ENCODE results near the gene PBX4. TPM values are rescaled to one million over a fixed set of nuclear protein-coding genes. Genes with fewer than 3 reads are reported as not detected.

PBX4 gene
- total RNA-seq, 1 donor from 2014 or later = 3.4 TPM

- DNase-seq (no peak), ATAC-seq (no peak)
- peaks cover 44% of the 10 kb centered on the region for H3K27me3 ChIP-seq
- H3K4me3 ChIP-seq = no peak overlapping the region
- TF ChIP-seq, protein P1, sequence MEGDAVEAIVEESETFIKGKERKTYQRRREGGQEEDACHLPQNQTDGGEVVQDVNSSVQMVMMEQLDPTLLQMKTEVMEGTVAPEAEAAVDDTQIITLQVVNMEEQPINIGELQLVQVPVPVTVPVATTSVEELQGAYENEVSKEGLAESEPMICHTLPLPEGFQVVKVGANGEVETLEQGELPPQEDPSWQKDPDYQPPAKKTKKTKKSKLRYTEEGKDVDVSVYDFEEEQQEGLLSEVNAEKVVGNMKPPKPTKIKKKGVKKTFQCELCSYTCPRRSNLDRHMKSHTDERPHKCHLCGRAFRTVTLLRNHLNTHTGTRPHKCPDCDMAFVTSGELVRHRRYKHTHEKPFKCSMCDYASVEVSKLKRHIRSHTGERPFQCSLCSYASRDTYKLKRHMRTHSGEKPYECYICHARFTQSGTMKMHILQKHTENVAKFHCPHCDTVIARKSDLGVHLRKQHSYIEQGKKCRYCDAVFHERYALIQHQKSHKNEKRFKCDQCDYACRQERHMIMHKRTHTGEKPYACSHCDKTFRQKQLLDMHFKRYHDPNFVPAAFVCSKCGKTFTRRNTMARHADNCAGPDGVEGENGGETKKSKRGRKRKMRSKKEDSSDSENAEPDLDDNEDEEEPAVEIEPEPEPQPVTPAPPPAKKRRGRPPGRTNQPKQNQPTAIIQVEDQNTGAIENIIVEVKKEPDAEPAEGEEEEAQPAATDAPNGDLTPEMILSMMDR (IDR thresholded peaks at IDR 0.05) = no peak
- intact Hi-C loops (cut with DNase I) = no loop called here
- H3K9me3 ChIP-seq = no peaks in the 10 kb centered on the region
- no peaks in the 10 kb centered on the region for H3K36me3 ChIP-seq
- H3K27ac ChIP-seq = no peak overlapping the region
- no peaks in the 10 kb centered on the region for H3K4me1 ChIP-seq
Measured at GRCh38 chr19:19544954-19545591, 73.4 kb downstream of the PBX4 start.

GRCh38 chr19:19544257-19544953 is 74.1 kb downstream of the PBX4 start:
- Histone ChIP-seq H3K9me3 (no peaks in the 10 kb centered on the region), H3K4me1 (no peaks in the 10 kb centered on the region), H3K36me3 (no peaks in the 10 kb centered on the region), H3K27ac (no peak overlapping the region), H3K27me3 (peaks cover 44% of the 10 kb centered on the region), H3K4me3 (no peak overlapping the region)
- TF ChIP-seq, protein P1 (IDR thresholded peaks at IDR 0.05) = no peak
- ATAC-seq (no peak), DNase-seq (no peak)
- intact Hi-C loops (cut with DNase I) = no loop called here

DNA sequence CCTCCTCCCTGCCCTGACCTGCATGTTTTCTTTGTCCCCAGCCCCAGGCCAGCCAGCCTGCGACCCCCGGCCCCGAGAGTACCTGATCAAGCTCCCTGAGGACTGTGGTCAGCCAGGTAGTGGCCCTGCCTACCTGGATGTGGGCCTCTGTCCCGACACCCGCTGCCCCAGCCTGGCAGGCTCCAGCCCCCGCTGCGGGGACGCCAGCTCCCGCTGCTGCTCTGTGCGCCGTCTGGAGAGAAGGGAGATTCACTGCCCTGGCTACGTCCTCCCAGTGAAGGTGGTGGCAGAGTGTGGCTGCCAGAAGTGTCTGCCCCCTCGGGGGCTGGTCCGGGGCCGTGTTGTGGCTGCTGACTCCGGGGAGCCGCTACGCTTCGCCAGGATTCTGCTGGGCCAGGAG is 74.8 kb downstream of the PBX4 start:
- intact Hi-C loops (cut with DNase I) = no loop called here
- DNase-seq = no peak
- no peaks in the 10 kb centered on the region for H3K9me3 ChIP-seq
- no peak overlapping the region for H3K27ac ChIP-seq
- H3K4me1 ChIP-seq = peaks cover 2% of the 10 kb centered on the region
- H3K4me3 ChIP-seq = no peak overlapping the region
- peaks cover 44% of the 10 kb centered on the region for H3K27me3 ChIP-seq
- TF ChIP-seq, protein P1 (IDR thresholded peaks at IDR 0.05) = no peak
- ATAC-seq = no peak
- H3K36me3 ChIP-seq = no peaks in the 10 kb centered on the region

GRCh38 chr19:19543101-19543500 is 75.4 kb downstream of the PBX4 start:
- intact Hi-C loops (cut with DNase I) = no loop called here
- no peak overlapping the region for H3K4me3 ChIP-seq
- H3K9me3 ChIP-seq = no peaks in the 10 kb centered on the region
- peaks cover 8% of the 10 kb centered on the region for H3K4me1 ChIP-seq
- H3K27ac ChIP-seq = no peak overlapping the region
- peaks cover 47% of the 10 kb centered on the region for H3K27me3 ChIP-seq
- TF ChIP-seq, protein P1 (IDR thresholded peaks at IDR 0.05) = no peak
- DNase-seq = no peak
- ATAC-seq = no peak
- no peaks in the 10 kb centered on the region for H3K36me3 ChIP-seq

GRCh38 chr19:19542507-19542906 is 76.0 kb downstream of the PBX4 start:
- TF ChIP-seq, protein P1 (IDR thresholded peaks at IDR 0.05) = no peak
- H3K4me1 ChIP-seq = peaks cover 11% of the 10 kb centered on the region
- no peaks in the 10 kb centered on the region for H3K36me3 ChIP-seq
- H3K27me3 ChIP-seq = peaks cover 52% of the 10 kb centered on the region
- intact Hi-C loops (cut with DNase I) = no loop called here
- no peak for ATAC-seq
- no peak for DNase-seq
- no peak overlapping the region for H3K27ac ChIP-seq
- H3K9me3 ChIP-seq = no peaks in the 10 kb centered on the region
- no peak overlapping the region for H3K4me3 ChIP-seq
